NCI-H128 (cell line): ENCODE data around the gene ROCK1.
"Not testable (repeated sequence)": the region's sequence is repeated elsewhere in the genome, so short reads cannot be mapped to it uniquely, and the experiment has no call there.

Experiments used
- DNase-seq: peaks from one replicate; lab custom pipeline; 2025; ENCODE audit not compliant: unreplicated experiment; lab: John Stamatoyannopoulos, UW

Gene ROCK1

GRCh38 chr18:21056545-21056944, 55.1 kb downstream of the ROCK1 start:
- no peak for DNase-seq

GRCh38 chr18:21054252-21054821, 57.3 kb downstream of the ROCK1 start:
- no peak for DNase-seq

- no peak for DNase-seq
These were observed 58.5 kb downstream of the ROCK1 start for GRCh38 chr18:21053127-21053526.

- no peak for DNase-seq
These were observed 59.2 kb downstream of the ROCK1 start for GRCh38 chr18:21052385-21052784.

- no peak for DNase-seq
These were observed 60.0 kb downstream of the ROCK1 start for GRCh38 chr18:21051620-21052019.

GRCh38 chr18:21049306-21049705, 62.3 kb downstream of the ROCK1 start:
- DNase-seq: no peak

- DNase-seq: no peak
These were observed 64.5 kb downstream of the ROCK1 start for GRCh38 chr18:21047126-21047525.

GRCh38 chr18:21040466-21040865, 71.1 kb downstream of the ROCK1 start:
- no peak for DNase-seq

- DNase-seq: no peak
These were observed 73.4 kb downstream of the ROCK1 start for GRCh38 chr18:21038201-21038600.

GRCh38 chr18:21031845-21032244, 79.8 kb downstream of the ROCK1 start:
- no peak for DNase-seq

GRCh38 chr18:21018257-21018656, 93.4 kb downstream of the ROCK1 start:
- DNase-seq: not testable (repeated sequence)

- no peak for DNase-seq
These were observed 99.3 kb downstream of the ROCK1 start for GRCh38 chr18:21012308-21012707.

- DNase-seq: no peak
These were observed 106.9 kb downstream of the ROCK1 start for GRCh38 chr18:21004726-21005125.

GRCh38 chr18:21000667-21001066, 110.9 kb downstream of the ROCK1 start:
- DNase-seq: no peak

- no peak for DNase-seq
These were observed 114.2 kb downstream of the ROCK1 start for GRCh38 chr18:20997371-20997770.

- no peak for DNase-seq
These were observed 115.2 kb downstream of the ROCK1 start for GRCh38 chr18:20996418-20996817.

- DNase-seq: no peak
These were observed 122.9 kb downstream of the ROCK1 start for GRCh38 chr18:20988726-20989125.

GRCh38 chr18:20975077-20975476, 136.5 kb downstream of the ROCK1 start:
- DNase-seq: no peak

GRCh38 chr18:20971886-20972267, 139.7 kb downstream of the ROCK1 start:
- no peak for DNase-seq

- no peak for DNase-seq
These were observed 144.8 kb downstream of the ROCK1 start for GRCh38 chr18:20966795-20967194.

- no peak for DNase-seq
These were observed 148.6 kb downstream of the ROCK1 start for GRCh38 chr18:20963027-20963426.

GRCh38 chr18:20960735-20961134, 150.9 kb downstream of the ROCK1 start:
- DNase-seq: no peak

- not testable (repeated sequence) for DNase-seq
These were observed 160.8 kb downstream of the ROCK1 start for GRCh38 chr18:20950827-20951226.
